IPS-20b (cell line): Measurements from ENCODE around the gene RHOT2.

ENCODE experiments used
- H3K27ac ChIP-seq: one replicate; pipeline ENCODE4 v1.5.1; 2013; ENCODE audit warnings: low read length
- H3K27me3 ChIP-seq: 2 replicates; pipeline ENCODE4 v1.6.1; 2013; ENCODE audit warnings: mild to moderate bottlenecking, low read length, inconsistent platforms; ENCODE audit not compliant: insufficient read depth
- H3K36me3 ChIP-seq: 2 replicates; pipeline ENCODE4 v1.6.1; 2013; ENCODE audit warnings: low read depth, mild to moderate bottlenecking, inconsistent platforms, low read length, moderate library complexity; ENCODE audit not compliant: insufficient read depth
- H3K4me1 ChIP-seq: 2 replicates; pipeline ENCODE4 v1.6.1; 2013; ENCODE audit warnings: mild to moderate bottlenecking, control low read depth, inconsistent platforms, low read length, moderate library complexity; ENCODE audit not compliant: insufficient read depth
- H3K4me3 ChIP-seq: 2 replicates; pipeline ENCODE4 v1.5.1; 2013; ENCODE audit warnings: mild to moderate bottlenecking, low read length, inconsistent platforms
- H3K9ac ChIP-seq: 2 replicates; pipeline ENCODE4 v1.6.1; 2013; ENCODE audit warnings: low read depth, mild to moderate bottlenecking, inconsistent platforms, low read length, moderate library complexity
- H3K9me3 ChIP-seq: 2 replicates; pipeline ENCODE4 v1.6.1; 2013; ENCODE audit warnings: mild to moderate bottlenecking, low read depth, low read length, inconsistent platforms; ENCODE audit not compliant: insufficient read depth

RHOT2 gene

DNA sequence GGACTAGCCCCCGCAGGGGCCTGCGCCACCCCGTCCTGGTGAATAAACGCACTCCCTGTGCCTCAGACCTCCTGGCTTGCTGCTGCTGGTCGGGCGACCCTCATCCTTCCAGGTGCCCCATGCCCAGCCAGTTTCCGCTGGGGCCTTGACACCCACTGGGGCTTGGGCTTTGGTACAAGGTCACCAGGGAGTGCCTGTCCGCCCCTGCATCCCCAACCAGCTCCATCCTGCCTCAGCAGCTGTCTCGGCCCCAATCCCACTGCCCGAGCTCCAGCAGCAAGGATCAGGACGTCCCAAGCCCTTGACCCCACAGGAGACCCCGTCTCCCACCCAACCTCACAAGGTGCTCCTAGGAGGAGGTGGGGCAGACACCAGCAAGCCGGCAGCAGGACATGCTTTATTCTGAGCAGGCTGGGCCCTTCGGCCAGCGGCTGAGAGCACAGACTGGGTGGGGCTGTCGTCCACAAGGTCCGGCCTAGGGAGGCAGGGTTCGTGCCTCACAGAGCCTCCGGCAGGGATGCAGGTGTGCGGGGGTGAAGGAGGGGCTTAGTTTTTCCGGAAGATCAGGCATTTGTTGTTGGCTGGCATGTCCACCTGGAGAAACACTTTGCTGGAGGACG lies 33.8 kb upstream of the RHOT2 start:
- no peaks in the 10 kb centered on the region for H3K9me3 ChIP-seq
- H3K4me1 ChIP-seq: peaks cover 10% of the 10 kb centered on the region; the same call in 1 of the 2 replicates
- no peaks in the 10 kb centered on the region for H3K27me3 ChIP-seq
- no peaks in the 10 kb centered on the region for H3K36me3 ChIP-seq
- H3K9ac ChIP-seq: no peak overlapping the region
- no peak overlapping the region for H3K4me3 ChIP-seq
- H3K27ac ChIP-seq: no peak overlapping the region

DNA sequence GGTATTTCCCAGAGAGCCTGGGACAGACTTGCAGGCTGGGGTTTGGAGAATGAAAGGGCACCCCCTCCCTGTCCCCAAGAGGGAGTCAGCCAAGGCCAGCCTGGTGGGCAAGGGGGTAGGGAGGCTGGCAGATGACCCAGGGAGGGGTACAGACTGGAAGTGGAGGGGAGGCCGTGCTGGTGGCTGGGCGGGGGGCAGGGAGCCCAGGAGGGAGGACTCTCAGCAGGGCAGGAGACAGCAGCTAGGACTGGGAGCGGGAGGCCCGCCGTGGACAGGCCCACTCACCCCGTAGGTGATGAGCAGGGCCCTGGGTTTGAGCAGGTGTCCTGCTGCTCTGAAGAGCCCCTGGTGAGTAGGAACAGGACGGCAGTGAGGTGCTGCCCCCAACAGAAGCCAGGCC lies 32.9 kb upstream of the RHOT2 start:
- Histone ChIP-seq H3K9ac (no peak overlapping the region), H3K9me3 (no peaks in the 10 kb centered on the region), H3K4me1 (peaks cover 5% of the 10 kb centered on the region; the same call in 1 of the 2 replicates), H3K36me3 (no peaks in the 10 kb centered on the region), H3K27me3 (no peaks in the 10 kb centered on the region), H3K27ac (no peak overlapping the region), H3K4me3 (no peak overlapping the region; the same call in 1 of the 2 replicates)

DNA sequence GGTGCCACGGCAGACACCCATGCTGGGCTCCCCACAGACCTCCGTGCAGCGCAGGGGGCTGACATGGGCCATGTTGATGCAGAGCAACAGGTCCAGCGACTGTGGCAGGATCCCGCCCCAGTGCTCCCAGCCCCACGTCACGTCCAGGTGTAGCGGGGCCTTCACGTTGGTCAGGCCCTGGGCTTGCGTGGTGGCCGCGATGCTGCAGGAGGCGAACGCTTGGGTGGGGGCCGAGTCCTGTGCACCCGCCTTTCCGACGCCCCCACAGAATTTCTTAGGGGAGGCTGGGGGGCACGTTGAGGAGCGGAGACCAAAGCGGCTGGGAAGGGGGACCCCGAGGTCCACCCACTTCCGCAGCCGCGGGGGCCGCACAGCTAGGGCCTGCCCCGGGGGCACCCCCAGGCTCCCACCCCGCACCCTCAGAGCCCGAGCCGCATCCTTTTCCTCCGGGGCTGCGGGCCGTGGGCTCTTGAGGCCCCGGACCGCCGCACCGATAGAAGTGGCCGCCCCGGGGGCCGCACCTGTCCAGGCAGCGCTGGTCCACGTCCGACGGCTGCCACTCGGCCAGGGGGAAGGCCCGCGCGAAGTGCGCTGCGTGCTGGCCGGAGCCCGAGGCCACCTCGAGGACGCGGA lies 32.2 kb upstream of the RHOT2 start:
- Histone ChIP-seq H3K27me3 (no peaks in the 10 kb centered on the region), H3K4me3 (peak overlapping the region; percentile 86), H3K9ac (peak overlapping the region; percentile 79; the same call in 1 of the 2 replicates), H3K36me3 (no peaks in the 10 kb centered on the region), H3K4me1 (no peaks in the 10 kb centered on the region; the same call in 1 of the 2 replicates), H3K9me3 (no peaks in the 10 kb centered on the region), H3K27ac (no peak overlapping the region)

DNA sequence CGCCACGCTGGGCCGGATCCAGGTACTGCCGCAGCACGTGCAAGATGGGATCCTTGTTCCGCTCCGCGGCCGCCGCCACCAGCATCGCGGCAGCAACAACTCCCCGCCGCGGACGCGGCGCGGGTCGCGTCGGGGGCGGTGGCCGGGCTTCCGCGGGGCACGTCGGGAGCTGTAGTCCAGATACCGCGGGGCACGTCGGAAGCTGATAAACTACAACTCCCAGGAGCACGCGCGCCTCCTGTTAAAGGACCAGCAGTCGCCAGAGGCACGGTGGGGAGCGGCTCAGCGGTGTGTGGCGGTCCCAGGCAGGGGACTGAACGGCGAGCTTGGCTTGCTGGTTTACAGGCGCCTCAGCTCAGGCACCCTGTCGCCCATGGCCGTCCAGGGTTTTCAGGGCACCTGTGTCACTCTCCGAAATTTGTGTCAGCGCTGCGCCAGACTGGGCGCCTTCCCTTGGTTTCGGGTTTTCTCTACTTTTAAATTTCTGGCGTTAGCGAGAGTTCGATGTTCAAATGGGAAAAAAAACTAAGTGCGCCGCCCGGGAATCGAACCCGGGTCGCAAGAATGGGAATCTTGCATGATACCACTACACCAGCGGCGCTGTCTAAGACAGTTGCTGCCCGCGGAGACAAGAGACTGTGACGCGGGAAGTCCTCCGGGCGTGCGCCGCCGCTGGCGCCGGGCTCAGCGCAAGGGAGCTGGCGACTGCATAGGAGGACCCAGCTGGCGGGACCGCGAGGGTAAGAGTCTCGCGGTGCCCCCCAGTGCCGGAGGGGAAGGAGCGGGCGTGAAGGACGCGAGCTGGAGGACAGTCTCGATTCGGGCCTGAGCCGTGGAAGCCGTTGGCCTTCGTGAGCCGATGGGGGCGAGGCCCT lies 31.5 kb upstream of the RHOT2 start, which contains the start of gene METTL26:
METTL26 (minus strand) TSS at position 100 of the 875 bp plus-strand sequence; CDS start at position 85, 15 bp downstream.
- Histone ChIP-seq H3K36me3 (no peaks in the 10 kb centered on the region), H3K9ac (peak within 1 kb of the TSS; percentile 79; the same call in 1 of the 2 replicates), H3K27me3 (no peaks in the 10 kb centered on the region), H3K4me3 (peak within 1 kb of the TSS; percentile 86), H3K4me1 (no peaks in the 10 kb centered on the region; the same call in 1 of the 2 replicates), H3K27ac (no peak within 1 kb of the TSS), H3K9me3 (no peaks in the 10 kb centered on the region)

DNA sequence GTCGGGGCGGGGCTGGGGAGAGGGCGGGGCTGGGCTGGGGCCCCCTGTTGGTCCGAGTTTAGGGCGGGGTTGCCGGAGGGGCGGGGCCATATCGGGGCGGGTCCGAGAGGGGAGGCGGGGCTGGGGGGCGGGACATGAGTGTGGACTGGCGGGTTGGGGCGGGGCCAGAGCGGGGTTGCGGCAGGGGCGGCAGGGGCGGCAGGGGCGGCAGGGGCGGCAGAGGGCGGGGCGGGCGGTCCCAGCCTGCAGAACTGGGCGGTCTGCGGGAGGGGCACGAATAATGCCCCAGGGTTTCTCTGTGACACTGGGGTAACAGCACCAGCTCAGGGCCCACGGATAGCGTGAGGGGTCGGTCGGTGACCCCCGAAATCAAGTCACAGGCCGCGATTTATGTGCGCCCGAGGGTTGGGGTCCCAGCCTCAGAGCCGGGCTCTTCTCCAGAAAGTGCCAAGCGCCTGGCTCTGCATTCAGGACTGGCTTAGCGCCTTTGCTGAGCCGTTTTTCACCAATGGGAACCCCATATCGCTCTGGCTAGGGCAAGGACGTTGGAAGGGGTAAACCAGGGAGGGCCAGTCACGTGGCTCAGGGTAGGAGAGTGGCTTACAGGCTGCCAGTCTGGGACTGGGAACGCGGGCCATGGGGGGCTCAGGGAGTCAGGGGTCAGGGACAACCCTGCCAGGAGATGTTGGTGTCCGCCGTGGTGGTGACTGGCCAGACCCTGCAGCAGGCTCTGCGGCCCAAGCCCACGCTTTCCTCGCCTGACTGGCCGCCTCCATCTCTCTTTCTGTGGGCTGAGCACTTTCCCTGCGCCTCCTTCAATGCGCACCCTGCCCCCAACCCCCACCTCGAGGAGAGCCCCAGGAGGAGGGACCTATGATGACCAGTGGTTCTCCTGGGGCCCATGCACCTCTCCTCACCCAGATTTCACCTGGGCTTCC lies 30.6 kb upstream of the RHOT2 start:
- no peak overlapping the region for H3K27ac ChIP-seq
- H3K9ac ChIP-seq: no peak overlapping the region; the same call in 1 of the 2 replicates
- no peaks in the 10 kb centered on the region for H3K36me3 ChIP-seq

DNA sequence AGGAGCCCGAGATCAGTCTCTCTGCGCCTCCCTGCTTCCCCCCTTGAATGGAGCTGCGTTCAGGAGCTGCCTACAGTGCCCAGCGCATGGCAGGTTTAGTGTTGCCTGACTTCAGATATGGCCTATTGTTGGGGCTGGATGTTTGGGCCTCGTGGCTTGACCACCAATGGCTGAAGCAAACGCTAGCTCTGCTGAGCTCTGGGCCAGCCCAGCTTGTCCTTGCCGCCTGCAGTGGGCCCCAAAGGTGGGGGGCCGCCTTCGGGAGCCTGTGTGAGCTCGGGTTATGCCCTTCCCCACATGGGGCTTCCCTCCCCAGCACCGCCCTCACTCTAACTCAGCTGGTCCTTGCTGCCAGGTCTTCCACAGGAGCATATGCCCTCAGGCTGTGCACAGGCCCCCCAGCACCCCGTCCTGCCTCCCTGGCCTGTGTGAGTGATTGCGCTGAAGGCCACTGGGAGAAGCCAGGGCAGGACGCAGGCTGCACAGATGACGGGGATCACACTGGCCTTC lies 29.8 kb upstream of the RHOT2 start:
- Histone ChIP-seq H3K4me3 (no peak overlapping the region), H3K27ac (no peak overlapping the region), H3K36me3 (no peaks in the 10 kb centered on the region), H3K4me1 (no peaks in the 10 kb centered on the region; the same call in 1 of the 2 replicates), H3K9ac (no peak overlapping the region; the same call in 1 of the 2 replicates), H3K9me3 (no peaks in the 10 kb centered on the region), H3K27me3 (peaks cover 8% of the 10 kb centered on the region)

More for the DNA sequence above, 30.6 kb upstream of the RHOT2 start:
- H3K27me3 ChIP-seq: peaks cover under 1% of the 10 kb centered on the region; the same call in 1 of the 2 replicates
- no peaks in the 10 kb centered on the region for H3K9me3 ChIP-seq
- H3K4me1 ChIP-seq: no peaks in the 10 kb centered on the region; the same call in 1 of the 2 replicates
- peak overlapping the region; percentile 86; the same call in 1 of the 2 replicates for H3K4me3 ChIP-seq

DNA sequence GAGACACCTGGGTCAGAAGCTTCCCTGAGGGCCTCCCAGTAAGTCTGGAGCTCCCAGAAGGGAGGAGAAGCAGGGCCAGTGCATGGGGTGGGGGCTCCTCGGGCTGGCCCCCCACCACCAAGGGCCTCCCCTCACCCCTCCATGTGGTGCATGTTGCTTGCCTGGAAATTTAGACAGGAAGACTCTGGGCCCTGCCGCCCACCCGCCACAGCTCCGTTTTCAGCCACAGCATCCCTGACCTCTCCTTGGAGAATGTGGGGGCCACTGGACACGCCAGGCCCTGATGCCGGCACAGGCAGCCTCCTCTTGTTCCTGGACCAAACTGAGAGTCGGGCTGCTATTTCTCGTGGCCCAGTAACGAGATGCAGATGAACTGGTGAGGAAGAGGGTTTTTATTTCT lies 29.1 kb upstream of the RHOT2 start:
- Histone ChIP-seq H3K4me3 (no peak overlapping the region), H3K9me3 (no peaks in the 10 kb centered on the region), H3K4me1 (no peaks in the 10 kb centered on the region; the same call in 1 of the 2 replicates), H3K9ac (no peak overlapping the region), H3K27ac (no peak overlapping the region), H3K36me3 (no peaks in the 10 kb centered on the region), H3K27me3 (peaks cover 9% of the 10 kb centered on the region)

DNA sequence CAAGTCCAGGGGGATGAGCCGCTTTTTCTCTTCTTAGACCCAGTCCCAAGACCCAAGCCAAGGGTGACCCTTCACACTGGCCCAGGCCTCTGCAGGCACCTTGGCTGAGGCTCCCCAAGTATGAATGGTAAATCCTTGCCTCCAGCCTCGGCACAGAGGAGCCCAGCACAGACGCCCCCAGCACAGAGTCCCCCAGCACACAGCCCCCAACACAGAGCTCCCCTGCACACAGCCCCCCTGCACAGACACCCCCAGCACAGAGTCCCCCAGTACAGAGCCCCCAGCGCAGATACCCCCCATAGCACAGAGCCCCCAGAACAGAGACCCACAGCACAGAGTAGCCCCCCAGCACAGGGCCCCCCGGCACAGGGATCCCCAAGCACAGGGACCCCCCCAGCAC lies 27.3 kb upstream of the RHOT2 start:
- H3K9me3 ChIP-seq: no peaks in the 10 kb centered on the region
- H3K9ac ChIP-seq: no peak overlapping the region
- H3K36me3 ChIP-seq: no peaks in the 10 kb centered on the region
- H3K27me3 ChIP-seq: peaks cover 9% of the 10 kb centered on the region
- H3K4me3 ChIP-seq: no peak overlapping the region
- no peak overlapping the region for H3K27ac ChIP-seq
- H3K4me1 ChIP-seq: no peaks in the 10 kb centered on the region; the same call in 1 of the 2 replicates

DNA sequence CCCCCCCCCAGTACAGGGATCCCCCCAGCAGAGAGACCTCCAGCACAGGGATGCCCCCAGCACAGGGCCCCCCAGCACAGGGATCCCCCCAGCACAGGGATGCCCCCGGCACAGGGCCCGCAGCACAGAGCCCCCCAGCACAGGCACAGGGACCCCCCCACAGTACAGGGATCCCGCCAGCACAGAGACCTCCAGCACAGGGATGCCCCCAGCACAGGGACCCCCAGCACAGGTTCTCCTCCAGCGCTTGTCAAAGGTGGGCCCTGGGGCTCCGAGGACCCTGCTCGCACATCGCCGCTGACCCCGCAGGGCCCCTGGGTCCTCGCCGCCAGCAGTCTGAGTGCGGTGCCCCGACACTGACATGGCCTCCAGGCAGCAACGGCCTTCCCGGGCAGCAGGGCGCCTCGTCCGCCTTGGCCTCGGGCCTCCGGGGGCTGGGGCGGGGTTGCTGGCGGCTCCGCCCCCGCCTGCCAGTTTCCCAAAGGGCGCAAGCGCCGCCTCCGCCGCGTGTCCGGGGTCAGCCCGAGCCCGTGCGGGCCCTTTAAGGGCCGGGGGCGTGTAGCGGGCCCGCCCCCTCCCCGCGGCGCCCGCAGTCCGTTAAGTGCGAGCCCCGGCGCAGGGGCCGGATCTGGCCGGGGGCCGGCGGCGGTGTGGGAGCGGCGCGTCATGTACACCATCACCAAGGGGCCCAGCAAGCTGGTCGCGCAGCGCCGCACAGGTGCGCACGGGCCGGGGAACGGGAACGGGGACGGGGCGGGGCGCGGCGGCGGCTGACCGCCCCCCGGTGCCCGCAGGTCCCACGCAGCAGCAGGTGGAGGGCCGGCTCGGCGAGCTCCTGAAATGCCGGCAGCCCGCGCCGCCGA lies 26.4 kb upstream of the RHOT2 start, which contains the start of gene MCRIP2:
MCRIP2 (plus strand) TSS at position 503 of the 863 bp plus-strand sequence; CDS start at position 667, 164 bp downstream.
- no peaks in the 10 kb centered on the region for H3K9me3 ChIP-seq
- no peaks in the 10 kb centered on the region for H3K36me3 ChIP-seq
- H3K27ac ChIP-seq: no peak within 1 kb of the TSS
- peak within 1 kb of the TSS; percentile 73 for H3K4me3 ChIP-seq
- peak within 1 kb of the TSS; percentile 69; the same call in 1 of the 2 replicates for H3K9ac ChIP-seq
- peaks cover 9% of the 10 kb centered on the region for H3K27me3 ChIP-seq
- no peaks in the 10 kb centered on the region; the same call in 1 of the 2 replicates for H3K4me1 ChIP-seq
